HG03354 (cell line): Measurements from ENCODE around the gene HCN4.

ENCODE experiments used
- ATAC-seq: cut with Tn5 transposase; IDR thresholded peaks from one replicate; pipeline ENCODE4 v1.9.1; 2021; ENCODE audit warnings: mild to moderate bottlenecking; ENCODE audit not compliant: unreplicated experiment, poor library complexity, severe bottlenecking

The HCN4 gene

DNA sequence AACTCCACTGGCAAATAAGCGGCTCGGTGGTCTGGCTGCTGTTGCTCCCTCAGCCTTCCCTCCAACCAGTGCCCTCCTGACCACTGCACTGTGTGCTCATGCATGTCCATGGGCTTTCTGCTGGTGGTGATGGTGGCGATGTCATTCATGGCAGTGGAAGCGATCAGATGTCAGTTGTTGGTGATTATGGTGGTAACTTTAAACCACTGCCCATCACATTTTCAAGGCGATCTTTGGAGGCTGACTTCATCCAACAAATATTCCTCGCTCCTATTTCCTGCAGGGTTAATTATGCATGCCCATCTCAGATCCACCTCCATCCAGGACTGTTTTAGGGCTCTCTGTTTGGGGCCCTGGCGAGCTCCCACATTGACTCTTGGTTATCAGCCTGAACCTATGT lies 13.4 kb upstream of the HCN4 start:
- ATAC-seq: no peak

DNA sequence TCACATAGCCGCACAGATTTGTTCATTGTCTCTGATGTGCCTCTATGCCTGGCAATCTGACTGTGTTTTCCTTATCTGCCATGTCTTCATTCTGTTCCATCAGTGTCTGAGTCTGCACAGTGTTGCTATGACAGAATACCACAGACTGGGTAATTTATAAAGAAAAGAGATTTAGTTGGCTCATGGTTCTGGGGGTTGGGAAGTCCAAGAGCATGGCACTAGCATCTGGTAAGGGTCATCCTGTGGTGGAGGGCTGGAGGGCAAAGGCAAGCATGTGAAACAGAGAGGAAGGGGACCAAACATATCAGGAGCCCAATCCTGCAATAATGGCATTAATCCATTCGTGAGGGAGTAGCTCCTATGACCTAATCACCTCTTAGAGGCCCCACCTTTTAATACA lies 11.9 kb upstream of the HCN4 start:
- ATAC-seq: no peak

GRCh38 chr15:73378089-73378488 lies 9.3 kb upstream of the HCN4 start:
- no peak for ATAC-seq

DNA sequence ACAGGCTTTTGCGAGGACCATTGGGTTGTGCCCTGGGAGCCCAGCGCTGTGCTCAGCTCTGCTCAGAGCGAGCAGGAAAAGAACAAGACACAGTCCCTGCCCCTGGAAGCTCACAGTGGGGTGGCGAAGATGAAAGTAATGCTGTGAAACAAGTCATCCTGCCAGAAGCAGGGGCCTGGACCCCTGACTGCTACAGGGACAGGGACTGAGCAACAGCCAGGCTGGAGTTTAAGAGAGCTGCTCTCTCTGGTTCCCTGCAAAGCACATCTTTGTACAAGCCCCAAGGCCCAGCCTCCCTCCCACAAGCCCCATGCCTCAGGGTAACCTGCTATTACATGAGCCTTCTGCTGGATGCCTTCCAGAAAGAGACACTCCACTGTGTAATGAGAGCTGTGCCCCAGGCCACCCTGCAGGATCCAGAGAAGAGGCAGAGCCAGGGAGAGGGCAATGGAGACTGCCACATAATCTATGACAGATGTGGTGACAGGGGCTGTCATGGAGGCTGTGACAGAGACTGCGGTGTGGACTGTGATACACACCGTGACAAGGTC lies 7.1 kb upstream of the HCN4 start:
- no peak for ATAC-seq

- ATAC-seq: no peak
Measured at GRCh38 chr15:73375012-73375411, 6.3 kb upstream of the HCN4 start.

DNA sequence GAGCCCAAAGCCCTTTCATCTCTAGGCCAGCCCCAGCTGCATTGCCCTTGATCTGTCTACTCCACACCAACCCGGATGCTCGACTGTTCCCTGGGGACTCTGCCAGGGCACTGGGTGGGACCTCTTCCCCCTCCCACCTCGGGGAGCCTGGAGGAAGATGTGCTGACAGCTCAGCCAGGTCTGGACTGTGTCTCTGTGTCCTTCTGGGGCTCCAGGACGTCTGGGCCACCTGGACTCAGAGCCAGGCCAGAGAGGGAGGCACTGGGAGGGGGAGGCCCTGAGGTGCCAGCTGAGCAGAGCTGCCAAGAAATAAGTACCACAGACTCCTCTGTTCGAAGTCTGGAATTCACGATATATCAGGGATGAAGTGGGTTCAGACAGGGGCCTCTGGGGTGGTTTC lies 5.8 kb upstream of the HCN4 start:
- ATAC-seq: no peak

GRCh38 chr15:73373221-73373620 lies 4.5 kb upstream of the HCN4 start:
- no peak for ATAC-seq

DNA sequence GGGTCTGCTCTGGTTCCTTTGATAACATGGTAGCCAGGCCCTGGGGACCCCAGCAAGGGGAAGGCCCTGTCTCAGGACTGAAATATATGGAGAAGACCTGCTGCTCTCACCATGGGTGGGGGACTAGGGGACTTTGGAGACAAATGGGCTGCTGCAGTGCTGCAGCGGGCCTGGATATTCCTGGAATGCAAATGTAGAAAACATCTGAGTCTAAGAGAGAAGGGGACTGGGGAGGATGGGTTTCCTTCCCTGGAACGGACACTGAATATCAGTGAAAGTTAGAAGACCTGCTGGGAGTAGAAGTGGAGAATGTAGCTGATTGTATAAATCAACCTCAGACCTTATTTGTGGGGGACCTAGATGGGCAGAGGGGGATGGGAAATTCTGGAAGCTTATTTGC lies 3.1 kb upstream of the HCN4 start:
- no peak for ATAC-seq

DNA sequence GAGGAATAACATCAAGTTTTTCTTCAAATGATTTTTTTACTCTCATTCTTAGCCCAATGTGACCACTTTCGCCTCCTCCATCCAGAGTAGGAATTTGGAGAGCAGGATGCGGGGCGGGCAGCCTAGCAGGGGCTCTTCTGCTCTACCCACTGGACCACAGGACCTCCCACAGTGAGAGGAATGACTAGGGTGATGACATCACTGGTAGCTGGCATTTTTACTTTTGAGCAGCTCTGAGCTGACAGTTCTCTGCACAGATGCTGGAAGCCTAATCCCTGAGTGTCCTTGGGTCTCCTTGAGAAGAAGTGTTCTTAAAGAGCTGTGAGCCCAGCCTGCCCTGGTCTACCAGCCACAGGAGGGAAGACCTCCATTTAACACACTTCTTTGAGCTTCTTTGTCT lies 1.4 kb upstream of the HCN4 start:
- ATAC-seq: no peak

GRCh38 chr15:73369154-73369694 lies 466 bp upstream of the HCN4 start:
- ATAC-seq: no peak

DNA sequence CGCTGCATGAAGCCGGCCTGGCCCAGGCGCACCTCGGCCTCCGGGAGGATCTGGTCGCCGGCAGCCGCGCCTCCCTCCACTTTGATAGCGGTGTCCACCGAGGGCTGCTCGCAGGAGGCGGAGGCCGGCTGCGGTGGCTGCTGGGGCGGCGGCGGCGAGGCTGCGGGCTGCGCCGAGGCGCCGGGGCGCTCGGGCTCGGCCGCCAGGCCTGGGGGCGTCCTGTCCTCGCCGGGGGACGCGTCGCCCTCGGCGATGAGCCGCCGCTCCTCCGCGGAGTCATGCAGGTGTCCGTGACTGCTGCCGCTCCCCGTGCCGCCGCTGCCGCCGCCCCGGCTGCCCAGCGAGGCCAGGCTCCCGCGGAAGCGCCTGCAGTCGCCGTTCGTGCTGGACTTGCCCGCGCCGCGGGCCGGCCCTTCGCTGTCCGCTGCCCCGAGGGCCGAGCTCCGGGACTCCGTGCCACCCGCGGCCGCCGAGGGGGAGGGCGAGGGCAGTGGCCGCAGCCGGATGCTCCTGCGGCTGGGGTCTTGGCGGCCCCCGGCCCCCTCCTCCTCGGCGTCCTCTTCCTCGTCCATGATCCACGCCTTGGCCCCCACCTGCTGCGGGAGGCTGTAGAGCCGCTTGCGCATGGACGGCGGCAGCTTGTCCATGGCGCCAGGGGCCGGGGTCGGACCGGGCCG lies 996 bp downstream of the HCN4 start:
- ATAC-seq: no peak

- no peak for ATAC-seq
Measured at GRCh38 chr15:73366766-73367623, 1.8 kb downstream of the HCN4 start.

- no peak for ATAC-seq
Measured at GRCh38 chr15:73364070-73364469, 4.7 kb downstream of the HCN4 start.

DNA sequence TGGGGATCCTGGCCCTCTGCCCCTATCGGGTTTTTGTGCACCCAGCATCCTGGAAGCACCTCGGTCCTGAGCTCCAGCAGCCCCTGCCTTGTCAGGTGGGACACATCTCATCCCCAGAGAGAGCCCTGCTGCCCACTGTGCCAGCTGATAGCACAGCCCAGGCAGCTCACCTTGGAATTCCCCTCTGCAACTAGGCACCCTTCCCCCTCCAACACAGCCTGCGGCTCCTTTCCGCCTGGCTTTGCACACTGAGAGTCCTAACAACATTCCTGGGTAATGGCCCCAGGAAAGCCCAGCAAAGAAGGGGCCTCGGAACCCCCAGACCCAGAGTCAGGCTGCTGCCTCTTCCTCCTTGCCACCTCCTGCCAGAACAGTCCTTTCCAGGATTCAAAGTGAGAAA lies 5.9 kb downstream of the HCN4 start:
- no peak for ATAC-seq

- no peak for ATAC-seq
Measured at GRCh38 chr15:73361337-73361736, 7.4 kb downstream of the HCN4 start.

DNA sequence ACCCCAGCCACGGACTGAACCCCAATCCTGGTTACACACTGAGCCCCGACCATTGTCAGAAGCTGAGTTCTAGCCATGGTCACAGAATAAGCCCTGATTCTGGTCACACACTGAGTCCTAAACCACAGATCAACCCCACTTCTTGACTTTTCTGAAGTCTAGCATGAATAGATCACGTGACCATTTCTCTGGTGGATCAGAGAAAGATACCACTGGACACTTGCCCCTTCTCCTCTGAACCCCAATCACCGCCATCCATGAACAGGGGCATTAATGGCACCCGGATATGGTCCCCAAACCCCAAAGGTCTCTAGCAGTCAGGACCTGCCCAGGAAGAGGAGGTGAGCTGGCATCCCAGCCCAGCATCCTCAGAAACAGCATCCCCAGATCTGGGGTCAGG lies 9.1 kb downstream of the HCN4 start:
- ATAC-seq: no peak

- no peak for ATAC-seq
Measured at GRCh38 chr15:73357999-73358665, 10.6 kb downstream of the HCN4 start.

GRCh38 chr15:73355612-73356265 lies 13.0 kb downstream of the HCN4 start:
- no peak for ATAC-seq

DNA sequence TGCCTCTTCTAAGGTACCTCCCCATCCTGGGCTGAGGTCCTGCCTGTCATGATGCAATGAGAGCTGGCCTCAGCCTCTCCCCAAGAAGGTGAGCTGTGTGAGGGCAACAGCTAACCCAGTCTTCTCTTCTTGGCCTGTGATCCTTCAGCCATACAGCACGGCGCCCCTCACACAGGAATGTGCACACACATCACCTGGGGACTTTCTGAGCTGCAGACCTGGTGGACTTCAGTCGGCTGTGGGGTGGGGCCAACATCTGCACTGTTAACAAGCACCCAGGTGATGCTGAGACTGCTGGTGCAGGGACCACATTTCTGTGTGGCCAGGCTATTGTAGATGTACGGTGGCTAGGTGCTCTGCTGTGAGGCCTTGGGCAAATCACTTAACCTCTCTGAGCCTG lies 14.5 kb downstream of the HCN4 start:
- ATAC-seq: no peak

- no peak for ATAC-seq
Measured at GRCh38 chr15:73353734-73354133, 15.0 kb downstream of the HCN4 start.
